T47D (cell line): Measurements from ENCODE around the gene RELL2.

ENCODE experiments used
- DNase-seq, 2 experiments: peaks; one replicate each; pipeline versions ENCODE4 v3.0.0 to v3.0.0-alpha.2; 2011 to 2012; ENCODE audit warnings: low read depth in 1 of 2, low spot score in 1 of 2
- JUND ChIP-seq: IDR thresholded peaks from 2 replicates; pipeline ENCODE4 v1.6.1; 2012; ENCODE audit warnings: low read depth
- in situ Hi-C: cut with HindIII; loops from 2 replicates; pipeline ENCODE4 v1.10.0; 2016; ENCODE audit warnings: low sequenced_read_pairs, low pct_unique_long_range_greater_than_20kb

Gene RELL2

DNA sequence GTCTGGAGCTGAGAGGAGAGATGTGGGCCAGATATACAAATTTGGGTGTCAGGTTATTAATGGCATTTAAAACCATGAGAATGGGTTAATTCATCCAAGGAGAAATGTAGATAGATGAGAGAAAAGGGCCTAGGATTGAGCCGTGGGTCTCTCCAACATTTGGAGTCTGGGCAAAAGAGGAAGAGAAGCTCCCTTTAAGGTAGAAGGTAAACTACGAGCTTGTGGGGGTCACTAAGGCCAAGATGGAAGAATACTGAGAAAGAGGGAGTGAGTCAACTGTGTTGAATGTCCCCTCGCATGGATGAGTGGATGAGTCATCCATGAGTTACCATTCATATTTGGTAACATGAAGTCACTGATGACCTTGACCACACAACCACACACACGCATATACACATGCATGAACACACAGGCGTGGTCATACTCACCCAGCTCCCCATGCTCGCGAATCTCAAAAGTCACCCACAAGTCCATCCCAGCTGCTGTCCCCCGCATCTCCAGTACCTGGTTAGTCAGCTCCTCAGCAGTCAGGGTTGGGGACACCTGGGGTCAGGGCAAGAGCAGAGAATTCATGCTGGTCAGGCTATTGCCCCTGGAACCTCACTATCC lies 21.2 kb downstream of the RELL2 start:
- in situ Hi-C loops, result no loop called here
- no peak for TF ChIP-seq JUND
- DNase-seq, result no peak

DNA sequence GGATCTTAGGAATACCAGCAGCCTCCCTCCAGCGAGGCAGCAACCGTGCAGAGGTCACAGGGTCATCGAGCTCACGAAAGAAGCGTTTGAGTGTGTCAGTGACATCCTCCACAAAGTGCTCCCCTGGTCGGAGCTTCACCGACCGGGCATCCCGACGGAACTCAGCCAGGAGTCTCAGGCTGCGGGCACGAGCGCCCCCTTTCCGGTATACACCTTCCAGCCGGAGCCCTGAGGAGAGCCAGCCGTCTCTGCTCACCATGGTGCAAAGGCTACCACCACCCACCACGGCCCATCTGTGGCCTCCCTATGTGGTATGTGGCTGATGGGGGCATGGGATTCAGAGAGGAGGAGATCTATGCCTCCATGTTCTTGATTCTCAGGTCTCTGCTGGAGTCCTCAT lies 25.2 kb downstream of the RELL2 start:
- no peak for TF ChIP-seq JUND
- no peak for DNase-seq
- in situ Hi-C loops, result no loop called here

DNA sequence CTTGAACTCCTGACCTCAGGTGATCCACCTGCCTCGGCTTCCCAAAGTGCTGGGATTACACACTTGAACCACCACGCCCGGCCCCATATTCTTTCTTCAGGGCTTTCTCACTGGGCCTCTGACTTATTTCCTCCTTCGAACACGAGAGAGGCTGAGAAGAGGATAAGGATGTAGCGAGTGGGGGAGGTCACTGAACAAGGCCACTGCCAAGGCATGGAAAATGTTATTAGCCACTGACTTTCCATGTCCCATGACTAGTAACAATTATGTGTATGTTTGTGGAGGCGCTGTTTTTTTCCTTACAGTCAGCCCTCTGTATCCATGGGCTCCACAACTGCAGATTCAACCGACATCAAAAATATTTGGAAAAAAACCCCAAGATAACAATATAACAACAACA lies 26.7 kb downstream of the RELL2 start:
- in situ Hi-C loops, result no loop called here
- no peak for TF ChIP-seq JUND
- no peak for DNase-seq

DNA sequence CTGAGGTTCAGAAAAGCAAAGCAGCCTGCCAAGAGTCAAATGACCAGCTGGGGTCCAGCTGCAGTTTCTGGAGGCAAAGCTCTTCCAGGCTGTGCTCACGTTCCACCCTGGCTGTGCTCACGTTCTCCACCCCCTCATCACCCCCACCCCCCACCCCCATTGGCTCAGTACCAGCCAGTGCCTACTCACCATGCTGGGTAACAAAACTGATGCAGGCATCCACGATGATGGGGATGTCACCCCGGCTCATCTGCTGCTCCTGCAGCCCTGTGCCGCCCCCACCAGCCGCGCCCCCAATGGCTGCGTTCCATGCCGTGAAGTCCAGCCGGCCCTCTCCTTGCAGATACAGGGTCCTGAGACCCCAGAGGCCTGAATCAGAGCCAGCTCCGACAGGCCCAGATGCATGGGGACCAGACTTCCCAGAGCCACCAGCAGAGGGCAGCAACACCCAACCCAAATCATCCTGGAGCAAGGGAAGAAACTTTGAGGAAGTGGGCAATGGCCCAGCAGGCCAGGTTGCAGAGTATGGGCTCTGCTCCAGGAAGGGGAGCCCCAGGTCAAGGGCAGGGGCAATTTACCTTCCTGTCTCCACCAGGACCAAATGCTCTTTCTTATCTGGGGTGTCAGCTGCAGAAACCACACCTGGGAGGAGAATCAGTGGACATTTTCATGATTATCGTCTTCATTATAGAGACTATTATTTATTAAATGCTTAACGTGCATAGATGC lies 28.1 kb downstream of the RELL2 start:
- DNase-seq, result peak; percentile 81 to 89
- in situ Hi-C loops, result no loop called here
- no peak for TF ChIP-seq JUND

DNA sequence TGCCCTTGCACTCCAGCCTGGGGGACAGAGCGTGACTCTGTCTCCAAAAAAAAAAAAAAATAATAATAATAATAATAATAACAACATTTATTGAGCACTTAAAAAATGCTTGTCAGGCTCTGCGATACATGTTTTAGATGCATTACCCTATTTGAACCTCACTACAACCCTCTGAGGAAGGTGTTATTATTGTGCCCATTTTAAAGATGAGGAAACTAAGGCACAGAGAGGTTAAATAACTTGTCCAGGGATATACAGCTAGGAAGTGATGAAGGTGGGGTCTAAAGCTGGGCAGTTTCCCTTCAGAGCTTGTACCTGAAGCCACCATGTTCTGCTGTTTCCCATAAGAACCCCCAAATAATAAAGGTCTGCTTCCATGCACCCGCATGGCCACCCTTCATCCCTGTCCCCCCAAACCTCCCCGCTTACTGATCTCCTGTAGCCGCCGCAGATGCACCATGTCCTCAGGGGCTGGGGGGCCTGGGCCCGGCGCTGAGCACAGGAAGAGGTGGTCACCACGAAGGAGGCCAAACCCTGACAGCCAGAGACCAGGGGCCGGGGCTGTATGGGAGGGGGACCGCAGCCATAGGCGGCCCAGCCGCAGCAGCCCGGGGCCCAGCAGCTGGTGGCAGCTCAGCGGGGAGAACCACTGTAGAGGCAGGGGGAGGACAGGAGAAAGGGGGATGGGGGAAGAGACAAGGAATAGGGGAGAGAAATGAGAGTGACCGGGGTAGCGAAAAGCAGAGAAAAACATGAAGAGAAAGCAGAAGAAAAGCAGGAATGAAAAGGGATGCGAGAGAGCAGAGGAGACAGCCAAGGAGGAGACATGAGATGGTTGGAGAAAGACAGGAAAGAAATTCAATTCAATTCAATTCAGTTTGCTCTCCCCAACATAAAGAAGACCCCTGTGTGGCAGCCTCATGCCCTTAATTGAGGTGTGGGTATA lies 29.5 kb downstream of the RELL2 start:
- no peak for TF ChIP-seq JUND
- in situ Hi-C loops, result no loop called here
- DNase-seq, result no peak

DNA sequence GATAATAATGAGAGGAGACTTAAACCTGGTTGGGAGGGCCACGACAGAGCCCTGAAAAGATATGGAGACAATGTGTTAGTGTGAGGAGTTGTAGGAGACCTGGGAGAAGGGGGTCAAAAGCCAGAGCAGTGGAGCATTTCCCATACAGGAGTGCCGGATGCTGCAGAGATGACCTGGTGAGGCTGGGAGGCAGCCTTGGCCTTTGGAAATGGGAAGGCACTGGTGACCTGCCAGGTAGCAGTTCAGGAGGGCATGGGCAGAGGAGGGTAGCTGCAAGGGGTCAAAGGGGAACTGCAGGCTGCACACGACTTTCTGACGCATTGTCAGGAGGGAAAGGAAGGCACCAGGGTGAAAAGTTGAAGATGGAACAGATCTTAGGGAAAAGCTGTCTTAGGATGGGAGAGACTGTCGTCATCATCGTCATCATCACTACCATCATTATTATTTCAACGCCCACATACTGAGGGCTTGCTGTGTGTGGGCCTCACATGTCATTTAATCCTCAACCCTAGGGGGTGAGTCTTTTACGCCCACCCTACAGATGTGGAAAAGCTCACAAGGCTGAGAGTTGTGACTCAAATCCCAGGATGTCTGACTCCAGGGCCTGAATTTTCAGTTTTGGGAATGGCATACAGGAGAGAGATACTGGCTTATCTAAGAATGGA lies 31.9 kb downstream of the RELL2 start:
- DNase-seq, result no peak
- in situ Hi-C loops, result no loop called here
- no peak for TF ChIP-seq JUND

DNA sequence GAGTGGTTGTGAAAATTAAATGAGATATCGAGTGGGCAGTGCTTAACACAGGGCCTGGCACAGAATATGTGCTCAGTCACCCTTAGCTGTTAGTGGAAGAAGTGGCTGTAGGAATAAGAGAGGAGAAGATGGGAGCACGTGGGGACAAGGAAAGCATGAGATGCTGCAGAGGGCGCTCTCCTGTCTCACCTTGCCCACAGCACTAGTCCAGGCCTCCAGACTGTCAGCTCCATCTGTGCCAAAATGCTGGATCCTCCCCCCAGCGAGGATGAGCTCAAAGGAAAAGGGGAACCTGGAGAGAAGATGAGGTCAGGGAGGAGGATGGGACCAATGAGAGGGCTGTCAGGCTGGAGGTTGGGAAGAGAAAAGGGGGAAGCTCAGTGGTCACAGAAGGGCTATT lies 32.7 kb downstream of the RELL2 start:
- TF ChIP-seq JUND, result no peak
- peak in 1 of 2 experiments; percentile 24 for DNase-seq
- in situ Hi-C loops, result no loop called here

DNA sequence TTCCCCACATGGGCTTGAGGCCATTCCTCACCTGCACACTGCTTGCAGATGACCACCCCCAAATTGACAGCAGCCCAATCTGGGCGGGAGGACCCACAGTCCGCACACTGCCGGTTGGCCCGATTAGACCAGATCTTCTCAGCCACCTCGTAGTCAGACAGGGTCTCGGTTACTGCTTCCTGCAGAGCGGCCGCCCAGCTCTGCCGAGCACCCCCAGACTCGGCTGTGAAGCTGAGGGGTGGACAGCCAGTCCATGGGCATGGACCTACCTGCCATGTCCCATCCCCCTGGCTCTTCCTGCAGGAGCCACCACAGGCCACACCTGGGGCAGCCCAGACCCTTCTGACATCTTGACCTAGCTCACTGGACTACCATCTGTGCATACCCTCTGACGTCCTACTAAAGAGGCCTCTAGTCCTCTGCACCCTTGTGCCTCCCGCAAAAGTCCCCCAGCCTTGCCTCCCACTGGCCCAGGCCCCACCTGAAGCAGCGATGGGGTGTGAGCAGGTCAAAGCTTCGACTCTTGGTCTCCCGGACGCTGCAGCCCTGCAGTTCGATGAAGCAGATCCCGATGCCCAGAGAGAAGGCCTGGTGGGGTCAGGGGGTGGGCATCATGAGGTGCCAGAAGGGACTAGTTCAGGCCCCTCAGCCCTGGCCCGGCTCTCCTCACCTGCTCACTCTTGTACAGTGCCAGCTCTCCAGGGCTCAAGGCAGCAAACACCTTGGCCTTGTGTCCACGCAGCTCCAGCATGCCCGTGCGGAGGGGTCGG lies 35.5 kb downstream of the RELL2 start:
- DNase-seq, result no peak
- in situ Hi-C loops, result no loop called here
- TF ChIP-seq JUND, result no peak

DNA sequence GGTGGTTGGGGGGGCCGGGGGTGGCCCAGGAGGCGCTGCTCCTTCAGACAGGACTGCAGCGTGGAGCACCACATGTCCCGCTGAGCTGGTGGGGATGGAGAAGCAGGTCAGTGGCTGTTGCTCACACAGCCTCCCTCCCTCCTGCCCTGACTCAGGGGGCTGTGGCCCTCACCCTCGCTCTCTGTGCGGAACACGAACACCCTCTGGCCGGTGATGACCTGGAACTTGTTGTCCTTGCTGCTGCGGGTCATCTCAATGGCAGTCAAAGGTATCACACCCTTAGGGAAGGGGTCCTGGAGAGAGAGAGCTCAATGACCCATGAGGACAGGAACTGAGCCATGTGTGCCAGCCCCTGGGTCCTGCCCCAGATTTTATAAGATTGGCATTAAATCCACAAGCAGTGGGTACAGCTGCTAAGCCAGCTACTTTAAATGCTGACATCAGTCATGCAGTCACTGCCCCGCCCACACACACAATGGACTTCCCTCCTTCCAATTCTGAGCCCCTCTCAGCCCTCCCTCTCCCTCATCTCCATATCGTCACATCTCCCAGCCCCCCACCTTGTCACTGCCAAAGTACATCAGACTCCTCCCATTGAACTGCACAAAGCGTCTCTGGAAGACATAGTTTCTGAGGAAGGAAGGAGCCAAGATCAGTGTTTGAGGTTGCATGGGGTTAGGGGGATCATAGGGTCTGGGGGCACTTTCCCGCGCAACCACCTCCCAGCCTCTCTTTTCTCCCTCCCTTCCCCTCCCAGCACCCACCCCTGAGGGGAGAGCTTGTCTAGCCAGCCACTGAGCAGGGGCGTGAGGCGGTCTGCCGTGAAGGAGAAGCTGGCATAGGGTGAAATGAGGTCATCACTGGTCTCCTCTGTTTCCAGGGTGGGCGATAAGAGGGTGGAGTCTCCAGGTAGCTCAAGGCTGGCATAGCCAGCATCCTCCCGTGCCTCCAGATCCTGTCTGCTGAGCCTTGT lies 36.3 kb downstream of the RELL2 start:
- no peak for DNase-seq
- in situ Hi-C loops, result no loop called here
- no peak for TF ChIP-seq JUND

DNA sequence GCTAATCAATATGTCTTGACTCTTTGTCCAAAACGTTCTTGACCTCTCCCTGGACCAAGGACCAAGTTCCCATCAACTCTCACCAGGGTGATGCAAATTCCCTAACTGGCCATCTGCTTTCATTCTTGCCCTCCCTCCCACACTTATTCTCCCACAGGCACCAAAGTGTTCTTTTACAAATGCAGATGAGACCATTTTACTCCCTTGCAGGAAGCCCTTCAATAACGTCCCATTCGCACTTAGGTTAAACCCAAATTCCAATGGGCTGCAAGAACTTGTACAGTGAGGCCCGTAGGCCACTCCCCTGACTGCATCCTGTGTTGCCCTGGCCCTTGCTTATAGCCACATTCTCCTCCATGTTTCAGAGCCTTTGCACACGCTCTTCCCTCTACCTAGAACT lies 38.0 kb downstream of the RELL2 start:
- TF ChIP-seq JUND, result no peak
- no peak for DNase-seq
- in situ Hi-C loops, result no loop called here

DNA sequence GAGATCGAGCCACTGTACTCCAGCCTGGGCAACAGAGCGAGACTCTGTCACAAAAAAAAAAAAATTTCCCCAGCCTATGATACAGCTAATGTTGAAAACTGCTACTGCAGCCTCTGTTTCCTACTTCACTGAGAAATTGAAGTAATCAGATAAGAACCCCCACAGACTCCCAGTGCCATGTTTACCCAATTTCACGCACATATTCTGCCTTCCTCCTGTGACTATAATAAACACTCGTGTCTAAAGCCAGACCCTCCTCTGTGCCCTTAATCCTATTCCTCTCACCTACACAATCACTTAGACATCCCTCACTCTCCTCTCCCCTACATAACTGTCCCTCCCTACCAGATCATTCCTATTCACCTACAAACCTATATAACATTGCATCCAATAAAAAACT lies 38.9 kb downstream of the RELL2 start:
- TF ChIP-seq JUND, result no peak
- in situ Hi-C loops, result no loop called here
- DNase-seq, result no peak
